Measurements from ENCODE around the gene SH3GL1.
A peak's percentile ranks its signal among the peaks of the same experiment; 100 is the strongest.

The SH3GL1 gene, protein sequence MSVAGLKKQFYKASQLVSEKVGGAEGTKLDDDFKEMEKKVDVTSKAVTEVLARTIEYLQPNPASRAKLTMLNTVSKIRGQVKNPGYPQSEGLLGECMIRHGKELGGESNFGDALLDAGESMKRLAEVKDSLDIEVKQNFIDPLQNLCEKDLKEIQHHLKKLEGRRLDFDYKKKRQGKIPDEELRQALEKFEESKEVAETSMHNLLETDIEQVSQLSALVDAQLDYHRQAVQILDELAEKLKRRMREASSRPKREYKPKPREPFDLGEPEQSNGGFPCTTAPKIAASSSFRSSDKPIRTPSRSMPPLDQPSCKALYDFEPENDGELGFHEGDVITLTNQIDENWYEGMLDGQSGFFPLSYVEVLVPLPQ

DNA sequence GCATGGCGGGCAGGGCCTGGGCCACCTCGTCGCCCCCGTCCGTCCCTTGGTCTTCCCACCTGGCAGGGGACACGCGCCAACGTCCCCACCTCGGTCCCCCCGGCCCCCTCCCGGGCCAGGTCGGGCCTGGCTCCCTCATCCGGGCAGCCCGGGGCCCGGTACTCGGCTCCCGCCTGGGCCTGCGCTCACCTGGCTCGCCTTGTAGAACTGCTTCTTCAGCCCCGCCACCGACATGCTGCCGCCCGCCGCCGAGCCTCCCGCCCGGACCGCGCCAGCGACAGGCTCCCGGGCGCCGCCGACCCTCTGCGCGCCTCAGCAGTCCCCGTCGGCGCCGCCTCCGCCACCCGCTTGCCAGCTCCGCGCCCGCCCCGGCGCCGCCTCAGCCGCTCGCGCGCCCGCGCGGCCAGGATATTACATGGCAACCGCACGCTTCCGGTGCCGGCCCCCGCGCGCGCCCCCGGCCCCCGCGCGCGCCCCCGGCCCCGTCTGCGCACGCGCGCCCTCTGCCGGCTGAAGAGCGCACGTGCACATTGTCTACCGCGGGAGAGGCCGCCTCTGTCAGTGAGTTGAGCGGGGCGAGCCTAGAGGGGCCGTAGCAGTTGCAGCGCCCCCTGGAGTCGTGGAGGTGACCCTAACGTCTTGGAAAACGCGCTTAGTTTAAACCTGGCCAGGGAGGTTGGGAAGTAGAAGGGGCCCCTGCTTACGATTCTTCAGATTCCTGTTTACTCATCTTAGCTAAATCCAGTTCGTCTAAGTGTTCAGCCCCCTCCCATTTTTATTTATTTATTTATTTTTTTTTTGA, at the start of gene SH3GL1:
SH3GL1 (minus strand) TSS at position 413 of the 802 bp plus-strand sequence; CDS start at position 234, 179 bp downstream.
- DNase-seq (ENCODE audit: low read depth in 2 of 3, low spot score in 1 of 3) = peak; percentile 86 to 89 (median 88)

DNA sequence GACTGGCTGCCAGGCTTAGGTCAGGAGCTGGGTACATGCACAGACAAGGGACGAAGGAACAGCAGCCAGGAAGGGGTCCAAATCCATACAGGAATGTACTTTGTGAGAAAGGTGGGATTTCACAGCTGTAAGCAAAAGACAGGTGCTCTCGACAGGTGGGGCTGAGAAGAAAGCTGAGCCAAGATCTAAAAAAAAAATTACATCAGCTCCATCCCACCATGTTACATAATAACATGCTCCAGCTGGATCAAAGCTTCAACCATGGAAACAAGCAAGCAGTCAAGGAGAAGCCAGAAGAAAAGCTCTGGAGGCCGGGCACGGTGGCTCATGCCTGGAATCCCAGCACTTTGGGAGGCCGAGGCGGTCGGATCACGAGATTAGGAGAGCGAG, 49.3 kb upstream of the SH3GL1 start:
- DNase-seq (ENCODE audit: low read depth in 2 of 3, low spot score in 1 of 3) = no peak

DNA sequence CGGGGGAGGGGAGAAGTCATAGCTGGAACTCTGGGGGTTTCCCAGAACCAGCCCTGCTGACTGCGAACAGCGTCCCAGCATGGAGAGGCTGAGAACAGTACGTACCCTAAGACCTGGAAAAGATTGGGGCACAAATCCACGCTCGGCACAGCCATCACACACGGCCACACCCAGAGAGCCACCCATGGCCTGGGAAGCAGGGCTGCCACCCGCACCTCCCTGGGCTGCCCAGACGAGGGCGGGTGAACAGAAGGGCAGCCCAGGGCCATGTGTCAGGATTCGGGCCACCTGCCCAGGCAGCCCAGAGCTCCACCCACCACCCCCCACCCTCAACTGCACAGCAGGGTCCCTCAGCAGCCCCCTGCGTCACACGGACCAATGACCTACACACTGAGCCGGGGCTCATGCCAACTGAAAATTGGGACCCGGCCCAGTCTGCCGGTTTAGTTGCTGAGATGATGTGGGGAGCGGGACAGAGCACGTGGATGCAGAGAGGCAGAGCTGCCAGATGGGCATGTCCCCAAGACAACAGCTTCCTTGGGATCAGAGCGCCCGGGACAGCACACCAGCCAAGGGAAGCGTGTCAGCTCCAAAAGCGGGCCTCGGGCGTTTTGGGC, 48.8 kb upstream of the SH3GL1 start:
- no peak for DNase-seq (ENCODE audit: low read depth in 2 of 3, low spot score in 1 of 3)

DNA sequence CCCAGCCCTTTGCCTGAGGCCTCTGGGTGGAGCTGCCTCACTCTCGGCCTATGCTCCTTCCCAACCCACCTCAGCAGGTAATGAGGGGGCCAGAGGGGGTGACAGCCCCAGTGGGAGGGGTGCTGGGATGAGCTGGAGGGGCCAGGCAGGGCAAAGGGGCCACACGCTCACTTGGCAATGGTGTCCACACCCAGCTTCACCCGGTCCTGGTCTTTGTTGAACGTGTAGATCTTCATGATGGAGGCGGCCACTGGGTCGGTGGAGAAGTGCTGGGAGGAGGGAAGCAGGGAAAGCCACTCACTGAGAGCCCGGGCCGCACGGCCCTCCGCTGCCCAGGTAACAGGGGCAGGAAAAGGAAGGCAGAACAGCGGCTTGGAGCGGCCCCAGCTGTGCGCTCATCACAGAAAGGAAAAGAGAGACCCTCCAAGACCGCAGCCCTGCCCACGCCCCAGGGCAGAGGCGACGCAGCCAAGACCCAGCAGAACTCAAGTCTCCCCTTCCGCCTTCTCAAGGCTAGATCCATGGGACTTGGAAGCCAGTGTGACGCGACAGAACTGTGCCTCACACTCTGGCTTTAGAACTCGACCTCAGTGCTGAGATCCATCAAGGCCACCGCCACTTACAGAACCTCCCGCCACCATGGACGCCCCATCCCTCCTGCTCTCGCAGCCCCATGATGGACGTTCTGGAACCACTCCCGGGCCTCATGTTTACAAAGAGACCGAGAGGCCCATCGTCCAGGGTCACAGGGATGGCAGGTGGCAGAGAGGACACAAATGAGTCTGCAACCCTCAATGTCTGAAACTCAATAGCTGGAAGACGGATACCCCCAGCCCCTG, 48.0 kb upstream of the SH3GL1 start:
- DNase-seq (ENCODE audit: low read depth in 2 of 3, low spot score in 1 of 3) = no peak

DNA sequence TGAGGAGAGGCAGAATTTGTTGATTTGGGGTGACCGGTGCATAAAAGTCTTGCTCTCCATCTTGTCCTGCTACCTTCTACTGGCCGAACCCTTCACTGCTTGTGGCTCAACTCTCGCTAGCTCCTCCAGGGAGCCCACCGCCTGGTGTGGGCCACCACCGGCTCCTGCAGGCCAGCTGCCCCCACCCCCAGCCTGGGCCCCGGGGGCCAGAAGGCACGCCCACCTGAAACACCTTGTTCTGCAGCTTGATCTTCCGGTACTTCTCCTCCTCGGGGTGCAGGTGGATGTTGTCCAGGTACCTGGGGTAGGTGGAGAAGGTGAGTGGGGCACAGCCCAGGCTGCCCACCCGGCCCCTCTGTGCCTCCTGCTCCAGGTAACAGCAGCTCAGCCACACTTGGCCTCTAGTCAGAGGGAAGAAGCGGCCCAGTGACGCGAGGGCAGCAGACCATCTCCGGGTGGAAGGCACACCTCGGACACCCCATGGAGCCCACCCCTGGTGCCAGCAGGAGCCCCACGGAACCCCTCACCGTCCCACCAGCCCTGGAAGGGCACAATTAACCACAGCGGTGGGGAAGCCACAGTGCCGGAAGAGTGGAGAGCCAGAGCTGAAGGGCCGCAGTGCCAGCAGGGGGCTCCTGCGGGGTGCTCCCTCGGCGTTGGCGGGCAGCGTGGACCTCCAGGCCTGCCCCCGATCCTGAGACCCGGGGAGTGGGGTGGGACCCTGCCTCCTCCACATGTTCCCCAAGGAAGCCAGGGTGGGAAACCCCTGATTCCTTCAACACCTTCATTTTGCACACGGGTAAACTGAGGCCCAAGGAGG, 47.2 kb upstream of the SH3GL1 start:
- no peak for DNase-seq (ENCODE audit: low read depth in 2 of 3, low spot score in 1 of 3)

DNA sequence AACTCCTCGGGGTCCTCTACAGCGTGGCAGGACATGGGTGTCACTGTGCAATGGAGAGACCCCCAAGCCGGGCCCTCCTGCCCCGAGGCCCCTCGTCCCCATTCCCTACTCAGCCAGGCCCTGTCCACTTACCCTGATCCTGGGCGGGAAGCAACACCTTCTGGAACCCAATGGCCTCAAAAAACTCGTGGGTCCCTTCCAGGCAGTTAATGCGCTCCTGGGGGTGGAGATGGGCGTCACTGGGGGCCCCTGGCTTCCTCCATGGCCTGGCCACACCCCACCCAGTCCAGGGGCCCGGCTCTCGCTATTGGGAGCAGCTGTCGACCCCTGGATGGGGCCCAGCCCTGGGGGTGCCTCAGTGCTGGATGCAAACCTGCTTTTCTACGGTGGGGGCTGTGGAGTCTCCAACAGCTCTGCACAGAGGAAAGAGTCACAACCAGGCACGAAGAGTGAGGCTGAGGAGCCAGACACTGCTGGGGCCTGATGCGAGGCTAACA, 46.4 kb upstream of the SH3GL1 start:
- no peak for DNase-seq (ENCODE audit: low read depth in 2 of 3, low spot score in 1 of 3)

DNA sequence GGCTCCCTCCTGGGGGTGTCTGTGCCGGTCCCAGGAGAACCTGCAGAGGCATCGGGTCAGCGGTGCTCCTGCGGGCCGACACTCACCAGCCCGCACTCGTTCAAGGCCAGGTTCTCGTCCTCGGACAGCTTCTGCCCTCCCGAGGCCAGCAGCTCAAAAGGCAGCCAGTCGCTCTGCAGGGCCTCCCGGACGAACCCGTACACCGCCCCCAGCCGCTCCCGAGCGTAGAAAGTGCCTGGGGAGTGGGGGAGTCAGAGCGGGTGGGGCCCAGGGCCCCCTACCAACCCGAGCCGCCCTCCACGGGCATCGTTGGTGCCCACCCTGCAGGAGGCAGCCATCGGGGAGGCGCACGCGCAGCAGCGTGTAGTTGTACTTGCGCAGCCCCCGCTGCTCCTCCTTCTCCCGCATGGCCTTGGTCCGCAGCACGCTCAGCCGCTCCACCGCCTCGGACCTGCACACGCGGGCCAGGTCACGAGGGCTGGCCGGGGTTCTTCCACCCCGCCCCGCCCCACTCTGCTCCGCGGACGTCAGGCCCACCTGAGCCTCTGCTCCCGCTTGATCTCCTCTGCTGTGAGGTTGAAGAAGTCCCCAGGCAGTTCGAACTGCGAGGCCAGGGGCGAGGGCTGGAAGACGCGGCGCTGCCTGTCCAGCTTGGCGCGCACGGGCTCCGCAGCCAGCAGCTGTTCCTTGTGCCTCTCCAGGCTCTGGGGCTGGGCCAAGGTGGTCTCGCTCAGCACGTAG, 45.8 kb upstream of the SH3GL1 start:
- no peak for DNase-seq (ENCODE audit: low read depth in 2 of 3, low spot score in 1 of 3)

DNA sequence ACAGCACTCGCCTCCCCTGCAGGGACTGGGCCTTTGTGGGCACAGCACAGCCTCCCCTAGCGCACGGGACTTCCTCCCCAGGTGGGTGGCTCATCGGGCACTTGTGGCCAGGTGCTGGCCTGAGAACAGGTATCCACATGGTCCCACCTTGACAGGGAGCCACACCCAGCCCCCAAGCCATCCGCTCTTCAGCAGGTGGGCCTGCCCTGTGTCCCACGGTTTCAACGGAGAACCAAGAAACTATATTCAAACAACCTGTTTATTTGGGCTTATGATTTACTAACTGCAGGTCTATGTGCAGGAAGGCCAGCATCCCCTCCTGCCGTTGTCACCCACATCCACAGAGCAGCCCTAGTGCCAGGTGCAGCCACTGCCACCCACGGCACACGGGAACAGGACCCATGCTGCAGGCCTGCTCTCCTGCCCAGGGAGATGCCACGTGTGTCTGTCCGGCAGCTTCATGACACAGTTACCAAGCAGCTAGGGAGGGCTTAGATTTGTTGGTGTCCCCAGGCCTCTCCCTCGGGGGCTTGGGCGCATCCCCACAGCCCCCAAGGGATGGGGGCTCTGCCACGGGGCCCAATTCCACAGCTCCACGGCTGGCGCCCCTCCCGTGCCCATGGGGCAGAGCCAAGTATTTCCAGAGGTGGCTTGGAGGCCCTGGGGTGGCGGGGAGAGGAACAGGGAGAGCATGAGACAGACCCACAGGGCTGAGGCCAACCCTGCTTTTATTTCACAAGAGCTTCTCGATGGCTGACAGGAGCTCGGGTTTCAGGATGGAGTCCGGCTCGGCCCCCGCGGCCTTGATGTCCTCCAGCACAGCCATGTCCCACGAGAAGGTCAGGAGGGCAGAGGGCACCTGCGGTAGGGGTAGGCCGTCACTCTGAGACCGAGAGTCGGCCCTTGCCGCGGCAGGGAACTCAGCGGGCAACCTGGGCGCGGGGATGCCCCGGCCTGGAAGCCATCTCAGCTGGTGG, 44.7 kb upstream of the SH3GL1 start:
- no peak for DNase-seq (ENCODE audit: low read depth in 2 of 3, low spot score in 1 of 3)

DNA sequence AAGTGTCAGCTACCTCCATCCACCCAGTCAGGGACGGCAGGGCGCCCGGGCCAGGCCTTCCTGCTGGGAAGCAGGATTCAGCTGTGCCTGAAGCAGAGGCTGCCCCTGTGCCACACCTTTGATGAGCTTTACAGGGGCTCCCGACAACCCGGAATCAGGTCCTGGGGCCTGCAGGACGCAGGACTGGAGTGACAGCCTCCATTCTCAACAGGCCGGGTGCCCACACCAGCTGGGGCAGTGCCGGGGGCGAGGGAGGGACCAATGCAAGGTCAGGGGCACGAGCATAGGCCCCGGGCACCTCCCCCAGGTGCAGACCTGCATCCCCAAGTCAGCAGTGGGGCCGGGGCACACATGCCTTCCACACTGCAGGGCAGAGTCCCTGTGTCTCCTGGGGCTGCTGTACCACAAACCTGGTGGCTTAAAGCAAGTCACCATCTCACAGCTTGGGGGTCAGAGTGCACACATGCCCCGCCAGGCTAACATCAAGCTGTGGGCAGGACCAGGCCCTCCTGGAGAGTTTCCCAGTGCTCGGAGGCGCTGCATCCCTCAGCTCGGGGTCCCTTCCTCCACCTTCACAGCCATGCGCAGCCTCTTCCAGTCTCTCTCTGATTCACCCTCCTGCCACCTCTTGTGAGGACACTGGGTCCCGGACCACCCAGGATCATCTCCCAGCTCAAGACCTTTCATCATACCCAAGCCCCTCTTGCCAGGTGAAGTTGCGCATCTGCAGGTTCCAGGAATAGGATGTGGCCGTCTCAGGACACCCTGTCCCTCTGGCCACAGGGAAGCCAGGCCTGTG, 43.8 kb upstream of the SH3GL1 start:
- no peak for DNase-seq (ENCODE audit: low read depth in 2 of 3, low spot score in 1 of 3)

DNA sequence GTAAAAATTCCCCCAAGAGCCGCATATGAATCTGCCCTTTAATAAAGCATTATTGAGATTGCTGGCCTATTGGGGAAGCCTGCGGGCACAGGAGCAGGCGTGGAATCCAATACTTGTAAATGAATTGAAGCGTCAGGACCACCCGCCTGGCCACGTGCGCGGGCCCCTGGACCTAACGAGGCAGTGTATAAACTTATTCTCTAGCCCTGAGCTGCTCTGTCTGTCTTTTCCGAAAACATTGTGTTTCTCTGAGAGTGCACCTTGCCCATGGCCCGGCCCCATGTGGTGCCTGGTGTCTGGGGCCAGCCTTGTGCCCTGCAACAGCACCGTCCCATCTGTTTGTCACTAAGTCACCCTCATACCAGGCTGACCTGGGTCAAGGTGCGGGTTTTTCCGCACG, 42.8 kb upstream of the SH3GL1 start:
- no peak for DNase-seq (ENCODE audit: low read depth in 2 of 3, low spot score in 1 of 3)

DNA sequence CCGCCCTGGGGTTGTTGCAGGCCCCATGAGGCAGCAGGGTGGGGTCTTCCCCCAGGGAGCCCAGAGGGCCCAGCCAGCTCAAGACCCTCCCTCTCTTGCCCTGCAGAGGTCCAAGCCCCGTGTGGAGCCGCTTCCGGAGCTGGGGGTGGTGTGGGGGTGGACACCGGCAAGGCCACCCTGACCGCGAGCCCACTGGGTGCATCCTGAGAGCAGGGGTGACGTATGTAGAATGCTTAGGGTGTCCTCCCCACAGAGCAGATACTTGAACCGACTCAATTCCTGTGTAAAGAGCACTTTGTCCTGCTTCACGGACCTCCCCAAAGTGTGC, 42.4 kb upstream of the SH3GL1 start:
- DNase-seq (ENCODE audit: low read depth in 2 of 3, low spot score in 1 of 3) = no peak

DNA sequence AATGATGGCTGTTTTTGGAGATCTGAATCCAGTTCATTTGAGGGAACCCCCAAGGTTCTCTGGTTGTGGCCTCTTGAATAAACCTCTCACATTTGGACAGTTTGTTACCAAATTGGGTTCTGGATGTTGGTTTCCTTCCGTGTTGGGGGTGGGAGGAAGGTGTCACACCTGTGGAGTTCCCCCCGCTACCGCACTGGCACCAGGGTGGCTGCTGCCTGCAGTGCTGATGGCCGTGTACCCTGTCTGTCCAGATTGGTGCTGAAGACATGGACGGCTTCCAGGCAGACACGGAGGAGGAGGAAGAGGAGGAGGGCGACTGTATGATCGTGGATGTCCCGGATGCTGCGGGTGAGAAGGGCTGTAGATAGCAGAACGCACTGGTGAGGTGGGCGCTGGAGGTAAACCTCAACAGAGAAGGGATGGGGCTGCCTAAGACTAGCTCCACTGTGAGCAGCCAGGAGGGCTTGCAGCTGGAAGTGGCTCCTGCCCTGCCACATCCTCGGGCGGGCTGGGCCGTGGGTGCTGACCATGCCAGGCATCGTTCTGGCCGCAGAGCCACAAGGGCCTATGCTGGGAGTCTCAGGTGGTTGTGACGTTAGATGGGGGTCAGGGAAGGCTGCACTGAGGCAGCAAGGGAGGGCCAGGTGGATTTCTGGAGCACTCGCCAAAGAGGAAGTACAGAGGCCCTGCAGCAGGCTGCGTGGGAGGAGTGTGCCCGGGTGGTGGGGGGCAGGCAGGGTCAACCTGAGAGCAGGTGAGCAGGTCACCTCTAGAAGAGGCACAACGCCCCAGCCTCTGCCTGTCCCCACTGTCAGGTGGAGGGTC, 41.9 kb upstream of the SH3GL1 start:
- DNase-seq (ENCODE audit: low read depth in 2 of 3, low spot score in 1 of 3) = no peak

DNA sequence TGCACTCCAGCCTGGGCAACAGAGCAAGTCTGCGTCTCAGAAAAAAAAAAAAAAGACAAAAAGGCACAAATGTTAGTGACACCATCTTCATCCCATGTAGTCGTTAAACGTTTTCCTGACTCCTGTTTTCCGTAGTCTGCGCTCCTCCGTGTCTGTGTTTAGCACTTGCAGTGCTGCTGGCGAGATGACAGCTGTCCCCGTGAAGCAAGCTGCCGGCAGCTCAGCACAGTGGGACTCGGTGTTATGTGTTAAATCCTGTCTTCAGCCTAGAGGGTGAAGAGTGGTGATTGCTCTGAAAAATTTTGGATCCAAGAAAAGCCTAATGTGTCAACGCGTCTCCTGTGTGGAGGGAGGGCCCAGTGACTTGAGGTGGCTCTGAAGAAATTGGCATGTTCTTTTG, 38.9 kb upstream of the SH3GL1 start:
- no peak for DNase-seq (ENCODE audit: low read depth in 2 of 3, low spot score in 1 of 3)

DNA sequence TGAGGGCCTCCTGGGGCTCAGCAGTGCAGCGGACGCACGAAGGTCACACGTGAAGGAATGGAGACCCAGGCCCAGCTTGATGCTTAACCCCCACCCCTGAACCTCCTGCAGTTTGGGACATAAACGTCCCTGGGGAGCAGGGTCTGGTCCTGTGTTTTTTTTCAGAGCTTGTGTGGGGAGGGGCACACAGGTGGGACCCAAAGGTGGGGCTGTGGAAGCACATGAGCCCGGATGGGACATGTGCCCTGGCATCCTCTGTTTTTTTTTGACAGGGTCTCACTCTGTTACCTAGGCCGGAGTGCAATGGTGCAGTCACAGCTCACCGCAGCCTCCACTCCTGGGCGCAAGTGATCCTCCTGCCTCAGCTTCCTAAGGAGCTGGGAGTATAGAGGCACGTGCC, 36.8 kb upstream of the SH3GL1 start:
- no peak for DNase-seq (ENCODE audit: low read depth in 2 of 3, low spot score in 1 of 3)

DNA sequence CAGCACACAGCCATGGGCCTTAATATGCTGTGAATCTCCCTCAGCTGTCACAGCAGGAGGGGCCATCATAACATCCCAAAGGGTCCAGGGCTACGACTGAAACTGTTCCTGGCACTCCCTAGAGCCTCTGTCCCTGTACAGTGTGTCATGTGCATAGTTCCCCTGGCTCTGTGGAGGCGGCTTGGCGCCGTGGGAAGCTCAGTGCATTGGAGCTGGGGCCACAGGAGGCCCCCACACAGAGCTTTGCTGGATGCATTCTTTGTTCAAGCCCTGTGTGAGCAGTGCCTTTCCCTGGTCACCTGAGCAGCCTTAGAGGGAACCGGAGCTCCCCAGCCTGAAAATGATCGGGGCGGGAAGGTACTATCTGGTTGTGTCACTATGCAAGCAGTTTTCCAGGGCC, 35.9 kb upstream of the SH3GL1 start:
- DNase-seq (ENCODE audit: low read depth in 2 of 3, low spot score in 1 of 3) = no peak

DNA sequence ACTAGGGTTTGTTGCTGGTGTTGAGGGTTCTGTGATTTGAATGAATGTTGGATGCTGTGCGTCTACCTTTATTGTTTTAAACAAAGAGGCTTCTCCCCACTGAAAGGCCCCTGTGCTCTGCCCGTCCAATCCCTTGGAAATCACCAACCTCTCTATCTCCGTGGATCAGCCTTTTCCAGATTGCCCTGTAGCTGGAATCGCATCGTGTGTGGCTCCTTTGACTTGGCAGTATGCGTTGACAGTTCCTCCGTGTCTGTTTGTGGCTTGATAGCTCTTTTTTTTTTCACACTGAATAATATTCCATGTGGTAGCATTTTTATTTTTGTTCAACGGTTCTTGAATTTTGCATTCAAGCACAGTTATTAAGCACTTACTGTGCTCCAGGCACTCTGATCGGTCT, 34.0 kb upstream of the SH3GL1 start:
- DNase-seq (ENCODE audit: low read depth in 2 of 3, low spot score in 1 of 3) = no peak
